K562 (cell line): ENCODE measurements around the gene ADAD1. TPM values are rescaled to one million over a fixed set of nuclear protein-coding genes. Genes with fewer than 3 reads are reported as not detected.
A peak's percentile ranks its signal among the peaks of the same experiment; 100 is the strongest.

Source experiments
- ATAC-seq: fragments of 200-7000 bp; cut with Tn5 transposase; 3 replicates; pipeline ENCODE4 v1.9.1; 2020; ENCODE audit warnings: moderate library complexity
- BruUV-seq: library from RNA; stranded (reverse); fragments of 400-500 nt; replicated peaks from 2 replicates; lab custom pipeline; 2021; lab: Mats Ljungman, UMichigan
- CTCF ChIA-PET: fragments of 300-600 bp; formaldehyde crosslinking; extraction: SDS; loops from one replicate; lab custom pipeline; 2021; ENCODE audit warnings: low intra/inter-chr PET ratio; lab: Yijun Ruan, JAX
- POLR2A ChIA-PET: fragments of 300-600, 350-650 bp; sonication (Branson Sonifier 250); formaldehyde crosslinking; extraction: SDS; loops from one replicate; lab custom pipeline; 2021; ENCODE audit warnings: antibody characterized with exemption, inconsistent platforms; lab: Yijun Ruan, JAX
- DNase-seq, 4 experiments: peaks; one replicate each; pipeline versions ENCODE4 v3.0.0 to v3.0.0-alpha.2; 2011 to 2018; ENCODE audit warnings: low spot score in 3 of 4, mixed read lengths in 3 of 4; ENCODE audit errors: extremely low read depth in 1 of 4
- FAIRE-seq: peaks from 2 replicates; lab custom pipeline; 2011; peaks lifted over from hg19 to GRCh38; lab: Jason Lieb, UNC
- H2AFZ ChIP-seq: 2 replicates; pipeline ENCODE4 v1.6.0; 2011; ENCODE audit warnings: low read depth, low read length, control low read depth, inconsistent platforms
- H3K27ac ChIP-seq: fragments of 200-600 bp; 3 replicates; pipeline ENCODE4 v1.8.0; 2011; ENCODE audit warnings: low read depth, mild to moderate bottlenecking, control low read depth, inconsistent platforms, low read length, moderate library complexity, mixed read lengths; ENCODE audit errors: extremely low read depth
- H3K27me3 ChIP-seq, 2 experiments: fragments of 300-600 bp in 1 of 2; 2 replicates in 1 of 2; 3 replicates in 1 of 2; pipeline versions ENCODE4 v1.6.0 to v1.8.0; 2011; ENCODE audit warnings: inconsistent platforms in 2 of 2, low read length in 2 of 2, mild to moderate bottlenecking in 1 of 2, mixed read lengths in 1 of 2, moderate library complexity in 1 of 2; ENCODE audit not compliant: control insufficient read depth in 2 of 2, insufficient read depth in 2 of 2
- H3K36me3 ChIP-seq: fragments of 300-600 bp; 3 replicates; pipeline ENCODE4 v1.8.0; 2011; ENCODE audit warnings: mild to moderate bottlenecking, low read length, inconsistent platforms; ENCODE audit not compliant: control insufficient read depth, insufficient read depth
- H3K4me1 ChIP-seq, 2 experiments: fragments of 200-600 bp in 1 of 2; replicated peaks in 1 of 2; 2 replicates in 1 of 2; 3 replicates in 1 of 2; pipeline versions ENCODE4 v1.5.1 to v1.8.0; 2011; ENCODE audit warnings: inconsistent platforms in 2 of 2, low read length in 2 of 2, mild to moderate bottlenecking in 1 of 2, mixed read lengths in 1 of 2, moderate library complexity in 1 of 2; ENCODE audit not compliant: control insufficient read depth in 2 of 2, insufficient read depth in 2 of 2
- H3K4me2 ChIP-seq: 2 replicates; pipeline ENCODE4 v1.6.1; 2011; ENCODE audit warnings: low read length, control low read depth, inconsistent platforms, mixed read lengths; ENCODE audit not compliant: insufficient read depth
- H3K4me3 ChIP-seq: fragments of 200-600 bp; sonication (generic), shearing (Covaris generic); 2 replicates; pipeline ENCODE4 v1.5.1; 2016; ENCODE audit warnings: control low read depth, inconsistent platforms
- H3K79me2 ChIP-seq: fragments of 200-600 bp; 3 replicates; pipeline ENCODE4 v1.8.0; 2011; ENCODE audit warnings: low read length, inconsistent platforms; ENCODE audit not compliant: control insufficient read depth, insufficient read depth
- H3K9ac ChIP-seq, 2 experiments: 2 replicates each; pipeline versions ENCODE4 v1.6.0 to v1.6.1; 2011; ENCODE audit warnings: low read depth in 2 of 2, low read length in 2 of 2, control low read depth in 1 of 2, inconsistent platforms in 1 of 2, mild to moderate bottlenecking in 1 of 2, mixed read lengths in 1 of 2; ENCODE audit not compliant: insufficient read depth in 1 of 2
- H3K9me1 ChIP-seq: one replicate; pipeline ENCODE4 v1.6.0; 2011; ENCODE audit warnings: inconsistent platforms, mild to moderate bottlenecking, low read length, moderate library complexity; ENCODE audit not compliant: control insufficient read depth, insufficient read depth
- H3K9me3 ChIP-seq: replicated peaks from 2 replicates; pipeline ENCODE4 v1.5.1; 2011; ENCODE audit warnings: low read depth, low read length, inconsistent platforms; ENCODE audit not compliant: control insufficient read depth, insufficient read depth
- H4K20me1 ChIP-seq: replicated peaks from 2 replicates; pipeline ENCODE4 v1.6.1; 2011; ENCODE audit warnings: low read length, inconsistent platforms, mixed read lengths; ENCODE audit not compliant: control insufficient read depth, insufficient read depth
- HDAC1 ChIP-seq, 2 experiments: fragments of 450-650 bp; IDR thresholded peaks; 2 replicates each; pipeline ENCODE4 v1.6.1; 2016 to 2017; ENCODE audit warnings: inconsistent platforms in 1 of 2, mild to moderate bottlenecking in 1 of 2, moderate library complexity in 1 of 2
- L3MBTL2 ChIP-seq: fragments of 450-650 bp; IDR thresholded peaks from 2 replicates; pipeline ENCODE4 v1.6.1; 2016; ENCODE audit warnings: mild to moderate bottlenecking, moderate library complexity
- TFE3 ChIP-seq: fragments of 450-650 bp; formaldehyde crosslinking; IDR thresholded peaks from 2 replicates; pipeline ENCODE4 v1.4.0; 2020; ENCODE audit warnings: mild to moderate bottlenecking, mixed read lengths
- VEZF1 ChIP-seq: fragments of 200-800 bp; sonication (Bioruptor generic); IDR thresholded peaks from 2 replicates; pipeline ENCODE4 v1.6.1; 2017; ENCODE audit warnings: missing genetic modification characterization, missing compliant biosample characterization
- WGBS: fragments of 100-300 bp; shearing (Covaris generic); methylation state at CpG from one replicate; pipeline ENCODE4 v1.1.6; 2016; ENCODE audit warnings: low coverage, mixed read lengths; ENCODE audit not compliant: insufficient coverage; ENCODE audit errors: missing lambda C conversion rate; 5-methylcytosine and 5-hydroxymethylcytosine counted together
- in situ Hi-C: fragments of 300-500 bp; cut with MboI; formaldehyde crosslinking; loops from 4 replicates; pipeline ENCODE4 v1.15.0; 2018; ENCODE audit warnings: inconsistent platforms, mixed read lengths
- intact Hi-C: fragments of 100-400 bp; cut with micrococcal nuclease; formaldehyde crosslinking; loops from 2 replicates; pipeline ENCODE4 v1.14.2; 2022
- polyA plus RNA-seq, 8 experiments: library from polyadenylated mRNA; depleted of rRNA in 4 of 8; stranded (reverse) in 5 of 8; unstranded in 3 of 8; fragments of >200 nt; fragmentation: Nextera tagmentation in 2 of 8; fragmentation: Illumina TruSeq in 1 of 8; extraction: Ambion mirVana in 2 of 8; extraction: Trizol in 1 of 8; gene quantifications; 2 replicates each; pipeline versions ENCODE4 v1.2.1 to v1.2.3, GENCODE V29; 2011 to 2014; ENCODE audit warnings: inconsistent platforms in 1 of 8, missing spikeins in 1 of 8
- total RNA-seq, 7 experiments: library from RNA; depleted of rRNA in 6 of 7; stranded (reverse); fragments of >200 nt in 6 of 7; fragmentation: Illumina TruSeq in 2 of 7; extraction: Trizol in 2 of 7; gene quantifications; 2 replicates each; pipeline versions ENCODE4 v1.2.1 to v1.2.3, GENCODE V29; 2011 to 2021; ENCODE audit warnings: low replicate concordance in 1 of 7

The ADAD1 gene
- total and polyA plus RNA-seq, 9 of the 15 experiments (the other 6 are each of a cell fraction or from before 2014, with no cell fraction given): not detected

DNA sequence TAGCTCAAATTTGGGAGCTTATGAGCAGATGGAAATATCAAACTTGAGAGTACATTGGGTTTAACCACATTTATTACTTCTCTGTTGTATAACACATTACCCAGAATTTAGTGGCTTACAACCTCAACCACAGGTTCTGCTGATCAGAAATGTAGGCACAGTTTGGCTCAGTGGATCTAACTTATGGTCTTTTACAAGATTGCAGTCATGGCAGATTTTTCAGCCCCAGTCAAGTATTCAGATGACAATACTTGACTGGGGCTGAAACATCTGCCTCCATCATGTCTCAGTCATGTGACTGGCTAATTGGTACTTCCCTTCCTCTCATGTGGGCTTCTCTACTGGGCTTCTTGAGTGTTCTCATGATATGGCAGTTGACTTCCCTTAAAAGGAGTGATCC is 44.0 kb upstream of the ADAD1 start:
- intact Hi-C loops: no loop called here
- FAIRE-seq (no peak), DNase-seq (no peak), ATAC-seq (no peak)
- CTCF ChIA-PET: no interaction called here
- Histone ChIP-seq H3K27me3 (no peaks in the 10 kb centered on the region), H3K9ac (no peak overlapping the region), H3K9me1 (no peaks in the 10 kb centered on the region), H3K79me2 (no peaks in the 10 kb centered on the region), H3K4me3 (no peak overlapping the region), H3K27ac (no peak overlapping the region), H3K36me3 (peaks cover 23% of the 10 kb centered on the region; the same call in 2 of the 3 replicates), H3K9me3 (no peaks in the 10 kb centered on the region), H3K4me1 (no peaks in the 10 kb centered on the region), H4K20me1 (no peaks in the 10 kb centered on the region), H2AFZ (no peak overlapping the region)
- no TSS peak for BruUV-seq
- in situ Hi-C loops: no loop called here
- POLR2A ChIA-PET: interaction anchor here (0.7 kb wide), 1 partner anchor 26 kb away, joined by 3 read pairs; no protein-coding TSS in a partner anchor
- TF ChIP-seq L3MBTL2 (no peak), TFE3 (CRISPR knock-in tag) (peak; percentile 60; the same call in 1 of the 2 replicates)
- TF ChIP-seq, all 486 proteins: peak for 1
- no peak overlapping the region for H3K4me2 ChIP-seq

GRCh38 chr4:122341886-122342285 is 36.9 kb upstream of the ADAD1 start:
- Histone ChIP-seq H3K4me3 (no peak overlapping the region), H4K20me1 (no peaks in the 10 kb centered on the region), H3K27ac (no peak overlapping the region), H3K4me2 (no peak overlapping the region), H3K27me3 (no peaks in the 10 kb centered on the region), H3K4me1 (no peaks in the 10 kb centered on the region), H3K79me2 (no peaks in the 10 kb centered on the region), H3K9me1 (no peaks in the 10 kb centered on the region), H3K36me3 (peaks cover 5% of the 10 kb centered on the region; the same call in 2 of the 3 replicates), H3K9me3 (no peaks in the 10 kb centered on the region), H3K9ac (no peak overlapping the region), H2AFZ (no peak overlapping the region)
- ChIA-PET CTCF (no interaction called here), POLR2A (interaction anchor here (0.8 kb wide), 1 partner anchor 23 kb away, joined by 4 read pairs; no protein-coding TSS in a partner anchor)
- no peak for TF ChIP-seq HDAC1 (IDR thresholded peaks at IDR 0.05)
- no peak for TF ChIP-seq VEZF1 (CRISPR knock-in tag)
- ATAC-seq: no peak
- WGBS: 61% methylated on average over 1 of the region's 1 CpG
- intact Hi-C loops: no loop called here
- in situ Hi-C loops: no loop called here
- FAIRE-seq: no peak
- no TSS peak for BruUV-seq
- no peak for DNase-seq
